A673 (cell line): ENCODE measurements around the gene ITPA. TPM values are rescaled to one million over a fixed set of nuclear protein-coding genes. Genes with fewer than 3 reads are reported as not detected.

Experiments used
- BruUV-seq: library from RNA; stranded (reverse); fragments of 400-500 nt; replicated peaks from 2 replicates; lab custom pipeline; 2021; lab: Mats Ljungman, UMichigan
- CTCF ChIA-PET: fragments of 300-600 bp; sonication (Branson Sonifier 250); formaldehyde crosslinking; loops from one replicate; lab custom pipeline; 2022; ENCODE audit warnings: antibody characterized with exemption; lab: Charles Lee
- POLR2A ChIA-PET: fragments of 300-600 bp; sonication (Branson Sonifier 250); formaldehyde crosslinking; loops from one replicate; lab custom pipeline; 2022; ENCODE audit warnings: antibody characterized with exemption; ENCODE audit not compliant: low non-redundant PET; lab: Charles Lee
- DNase-seq: peaks from one replicate; pipeline ENCODE4 v3.0.0-alpha.2; 2015; ENCODE audit warnings: low spot score
- H3K27ac ChIP-seq: fragments of 200-600 bp; sonication (generic); 2 replicates; pipeline ENCODE4 v1.5.1; 2016; ENCODE audit warnings: mixed run types, low read depth, mild to moderate bottlenecking, mixed read lengths, antibody characterized with exemption, low read length; ENCODE audit not compliant: poor library complexity, severe bottlenecking
- H3K27me3 ChIP-seq: fragments of 200-600 bp; sonication (generic); replicated peaks from 2 replicates; pipeline ENCODE4 v1.6.1; 2017; ENCODE audit warnings: mixed run types, low read depth, mild to moderate bottlenecking, mixed read lengths, antibody characterized with exemption, low read length; ENCODE audit not compliant: insufficient read depth, poor library complexity
- H3K36me3 ChIP-seq: fragments of 200-600 bp; sonication (generic); 2 replicates; pipeline ENCODE4 v1.6.1; 2016; ENCODE audit warnings: mixed run types, mild to moderate bottlenecking, mixed read lengths, antibody characterized with exemption, low read length; ENCODE audit not compliant: insufficient read depth, poor library complexity, severe bottlenecking
- H3K4me1 ChIP-seq: fragments of 200-600 bp; sonication (generic); 2 replicates; pipeline ENCODE4 v1.6.1; 2017; ENCODE audit warnings: mixed run types, mild to moderate bottlenecking, mixed read lengths, antibody characterized with exemption, low read length; ENCODE audit not compliant: insufficient read depth, poor library complexity, severe bottlenecking
- H3K4me3 ChIP-seq: fragments of 200-600 bp; sonication (generic); 2 replicates; pipeline ENCODE4 v1.5.1; 2016; ENCODE audit warnings: low read depth, mixed run types, mild to moderate bottlenecking, mixed read lengths, low read length; ENCODE audit not compliant: poor library complexity, severe bottlenecking
- H3K9me3 ChIP-seq: fragments of 200-600 bp; sonication (generic); 2 replicates; pipeline ENCODE4 v1.6.1; 2016; ENCODE audit warnings: mixed run types, low read depth, mild to moderate bottlenecking, mixed read lengths, antibody characterized with exemption, low read length; ENCODE audit not compliant: poor library complexity, severe bottlenecking
- EZH2 ChIP-seq: fragments of 200-600 bp; sonication (generic); IDR thresholded peaks from 2 replicates; pipeline ENCODE4 v1.6.1; 2017; ENCODE audit warnings: borderline replicate concordance, low read depth, mild to moderate bottlenecking, mixed read lengths, antibody characterized with exemption, low read length; ENCODE audit not compliant: poor library complexity, severe bottlenecking
- intact Hi-C: fragments of 100-400 bp; cut with micrococcal nuclease; formaldehyde crosslinking; loops from one replicate; pipeline ENCODE4 v1.10.0; 2022; ENCODE audit not compliant: unreplicated experiment
- total RNA-seq: library from RNA; stranded (reverse); gene quantifications from 2 replicates; pipeline ENCODE4 v1.2.3, GENCODE V29; 2021
- TF ChIP-seq, protein P1 (sequence below): fragments of 300-800, 200-600 bp; sonication (generic); conservative IDR thresholded peaks from 2 replicates; pipeline ENCODE4 v1.5.1; 2017; ENCODE audit warnings: low read depth, mild to moderate bottlenecking, antibody characterized with exemption, low read length, moderate library complexity, mixed read lengths

Gene ITPA
- total RNA-seq, 1 experiment from 2014 or later = 81.3 TPM

GRCh38 chr20:3251806-3252205, 42.5 kb downstream of the ITPA start:
- intact Hi-C loops = no loop called here
- POLR2A ChIA-PET = no interaction called here
- no TSS peak for BruUV-seq

GRCh38 chr20:3255728-3256127, 46.4 kb downstream of the ITPA start:
- no peak for DNase-seq
- Histone ChIP-seq H3K4me3 (no peak overlapping the region), H3K27me3 (no peaks in the 10 kb centered on the region), H3K27ac (no peak overlapping the region), H3K9me3 (no peaks in the 10 kb centered on the region), H3K36me3 (no peaks in the 10 kb centered on the region), H3K4me1 (no peaks in the 10 kb centered on the region)
- BruUV-seq = no TSS peak
- ChIA-PET CTCF (no interaction called here), POLR2A (no interaction called here)
- TF ChIP-seq, protein P1, sequence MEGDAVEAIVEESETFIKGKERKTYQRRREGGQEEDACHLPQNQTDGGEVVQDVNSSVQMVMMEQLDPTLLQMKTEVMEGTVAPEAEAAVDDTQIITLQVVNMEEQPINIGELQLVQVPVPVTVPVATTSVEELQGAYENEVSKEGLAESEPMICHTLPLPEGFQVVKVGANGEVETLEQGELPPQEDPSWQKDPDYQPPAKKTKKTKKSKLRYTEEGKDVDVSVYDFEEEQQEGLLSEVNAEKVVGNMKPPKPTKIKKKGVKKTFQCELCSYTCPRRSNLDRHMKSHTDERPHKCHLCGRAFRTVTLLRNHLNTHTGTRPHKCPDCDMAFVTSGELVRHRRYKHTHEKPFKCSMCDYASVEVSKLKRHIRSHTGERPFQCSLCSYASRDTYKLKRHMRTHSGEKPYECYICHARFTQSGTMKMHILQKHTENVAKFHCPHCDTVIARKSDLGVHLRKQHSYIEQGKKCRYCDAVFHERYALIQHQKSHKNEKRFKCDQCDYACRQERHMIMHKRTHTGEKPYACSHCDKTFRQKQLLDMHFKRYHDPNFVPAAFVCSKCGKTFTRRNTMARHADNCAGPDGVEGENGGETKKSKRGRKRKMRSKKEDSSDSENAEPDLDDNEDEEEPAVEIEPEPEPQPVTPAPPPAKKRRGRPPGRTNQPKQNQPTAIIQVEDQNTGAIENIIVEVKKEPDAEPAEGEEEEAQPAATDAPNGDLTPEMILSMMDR = no peak
- no peak for TF ChIP-seq EZH2
- intact Hi-C loops = no loop called here

More at GRCh38 chr20:3251806-3252205, 42.5 kb downstream of the ITPA start:
- Histone ChIP-seq H3K27me3 (no peaks in the 10 kb centered on the region), H3K36me3 (no peaks in the 10 kb centered on the region), H3K9me3 (no peaks in the 10 kb centered on the region), H3K4me3 (no peak overlapping the region), H3K27ac (no peak overlapping the region), H3K4me1 (peaks cover 10% of the 10 kb centered on the region)
- CTCF ChIA-PET = no interaction called here
- TF ChIP-seq, protein P1 = no peak
- no peak for TF ChIP-seq EZH2
- no peak for DNase-seq

DNA sequence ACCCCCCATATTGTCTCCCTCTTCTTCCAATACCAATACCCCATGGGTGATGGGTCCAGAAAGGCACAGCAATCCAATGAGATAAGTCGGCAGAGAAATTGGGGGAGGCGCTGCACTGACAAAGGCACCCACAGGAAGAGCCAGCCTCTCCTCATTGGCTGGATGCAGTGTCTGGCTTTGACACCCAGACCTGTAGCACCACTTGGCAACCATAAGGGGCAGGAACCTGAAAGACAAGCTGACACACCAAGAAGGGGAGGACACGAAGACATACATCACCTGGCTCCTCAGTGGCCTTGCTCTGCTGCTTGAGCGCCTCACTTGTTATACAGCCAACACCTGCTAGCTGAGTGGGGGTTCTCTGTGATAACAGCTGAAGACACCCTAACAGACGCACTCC, 49.1 kb downstream of the ITPA start:
- Histone ChIP-seq H3K4me3 (no peak overlapping the region), H3K9me3 (no peaks in the 10 kb centered on the region), H3K27me3 (no peaks in the 10 kb centered on the region), H3K36me3 (no peaks in the 10 kb centered on the region), H3K4me1 (no peaks in the 10 kb centered on the region), H3K27ac (no peak overlapping the region)
- ChIA-PET CTCF (no interaction called here), POLR2A (no interaction called here)
- intact Hi-C loops = no loop called here
- DNase-seq = no peak
- TF ChIP-seq, protein P1 = no peak
- no peak for TF ChIP-seq EZH2
- no TSS peak for BruUV-seq
